ENCODE measurements around the gene DENND4C.
"Not testable (repeated sequence)": the region's sequence is repeated elsewhere in the genome, so short reads cannot be mapped to it uniquely, and the experiment has no call there.

Gene DENND4C

GRCh38 chr9:19186232-19186631, 44.3 kb upstream of the DENND4C start:
- TF ChIP-seq CTCF (IDR thresholded peaks at IDR 0.05; ENCODE audit: insufficient read depth, low read length, poor library complexity, severe bottlenecking), result no peak
- no peak overlapping the region for H3K4me3 ChIP-seq (replicated peaks; ENCODE audit: low read depth, low read length)
- H3K36me3 ChIP-seq (ENCODE audit: control insufficient read depth, insufficient read depth, low read length), result no peaks in the 10 kb centered on the region
- DNase-seq (ENCODE audit: extremely low read depth, insufficient read length), result no peak
- H3K27me3 ChIP-seq (replicated peaks; ENCODE audit: control insufficient read depth, insufficient read depth, low read length), result no peaks in the 10 kb centered on the region

- Histone ChIP-seq H3K36me3 (ENCODE audit: control insufficient read depth, insufficient read depth, low read length) (no peaks in the 10 kb centered on the region), H3K4me3 (replicated peaks; ENCODE audit: low read depth, low read length) (no peak overlapping the region), H3K27me3 (replicated peaks; ENCODE audit: control insufficient read depth, insufficient read depth, low read length) (no peaks in the 10 kb centered on the region)
- no peak for TF ChIP-seq CTCF (IDR thresholded peaks at IDR 0.05; ENCODE audit: insufficient read depth, low read length, poor library complexity, severe bottlenecking)
- DNase-seq (ENCODE audit: extremely low read depth, insufficient read length), result no peak
Measured at GRCh38 chr9:19188771-19189170, 41.7 kb upstream of the DENND4C start.

- no peak for TF ChIP-seq CTCF (IDR thresholded peaks at IDR 0.05; ENCODE audit: insufficient read depth, low read length, poor library complexity, severe bottlenecking)
Measured at GRCh38 chr9:19192202-19193028, 38.1 kb upstream of the DENND4C start.

GRCh38 chr9:19193029-19193324, 37.5 kb upstream of the DENND4C start:
- H3K4me3 ChIP-seq (replicated peaks; ENCODE audit: low read depth, low read length), result no peak overlapping the region
- no peaks in the 10 kb centered on the region for H3K27me3 ChIP-seq (replicated peaks; ENCODE audit: control insufficient read depth, insufficient read depth, low read length)
- H3K36me3 ChIP-seq (ENCODE audit: control insufficient read depth, insufficient read depth, low read length), result no peaks in the 10 kb centered on the region
- no peak for DNase-seq (ENCODE audit: extremely low read depth, insufficient read length)
- TF ChIP-seq CTCF (IDR thresholded peaks at IDR 0.05; ENCODE audit: insufficient read depth, low read length, poor library complexity, severe bottlenecking), result no peak

More at GRCh38 chr9:19192202-19193028, 38.1 kb upstream of the DENND4C start:
- no peak for DNase-seq (ENCODE audit: extremely low read depth, insufficient read length)
- Histone ChIP-seq H3K36me3 (ENCODE audit: control insufficient read depth, insufficient read depth, low read length) (no peaks in the 10 kb centered on the region), H3K27me3 (replicated peaks; ENCODE audit: control insufficient read depth, insufficient read depth, low read length) (no peaks in the 10 kb centered on the region), H3K4me3 (replicated peaks; ENCODE audit: low read depth, low read length) (no peak overlapping the region)

- H3K36me3 ChIP-seq (ENCODE audit: control insufficient read depth, insufficient read depth, low read length); H3K4me3 ChIP-seq (replicated peaks; ENCODE audit: low read depth, low read length); H3K27me3 ChIP-seq (replicated peaks; ENCODE audit: control insufficient read depth, insufficient read depth, low read length); DNase-seq (ENCODE audit: extremely low read depth, insufficient read length): not testable (repeated sequence)
Measured at GRCh38 chr9:19193358-19193973, 37.0 kb upstream of the DENND4C start.

GRCh38 chr9:19198406-19198805, 32.1 kb upstream of the DENND4C start:
- no peak for DNase-seq (ENCODE audit: extremely low read depth, insufficient read length)
- no peak for TF ChIP-seq CTCF (IDR thresholded peaks at IDR 0.05; ENCODE audit: insufficient read depth, low read length, poor library complexity, severe bottlenecking)
- Histone ChIP-seq H3K4me3 (replicated peaks; ENCODE audit: low read depth, low read length) (no peak overlapping the region), H3K27me3 (replicated peaks; ENCODE audit: control insufficient read depth, insufficient read depth, low read length) (no peaks in the 10 kb centered on the region), H3K36me3 (ENCODE audit: control insufficient read depth, insufficient read depth, low read length) (no peaks in the 10 kb centered on the region)
